IPS-NIHi7 (cell line): Measurements from ENCODE around the gene TUBGCP6.

Experiments used
- DNase-seq: peaks from one replicate; pipeline ENCODE4 v3.0.0; 2012; ENCODE audit warnings: mixed read lengths; ENCODE audit errors: extremely low spot score

TUBGCP6 gene

DNA sequence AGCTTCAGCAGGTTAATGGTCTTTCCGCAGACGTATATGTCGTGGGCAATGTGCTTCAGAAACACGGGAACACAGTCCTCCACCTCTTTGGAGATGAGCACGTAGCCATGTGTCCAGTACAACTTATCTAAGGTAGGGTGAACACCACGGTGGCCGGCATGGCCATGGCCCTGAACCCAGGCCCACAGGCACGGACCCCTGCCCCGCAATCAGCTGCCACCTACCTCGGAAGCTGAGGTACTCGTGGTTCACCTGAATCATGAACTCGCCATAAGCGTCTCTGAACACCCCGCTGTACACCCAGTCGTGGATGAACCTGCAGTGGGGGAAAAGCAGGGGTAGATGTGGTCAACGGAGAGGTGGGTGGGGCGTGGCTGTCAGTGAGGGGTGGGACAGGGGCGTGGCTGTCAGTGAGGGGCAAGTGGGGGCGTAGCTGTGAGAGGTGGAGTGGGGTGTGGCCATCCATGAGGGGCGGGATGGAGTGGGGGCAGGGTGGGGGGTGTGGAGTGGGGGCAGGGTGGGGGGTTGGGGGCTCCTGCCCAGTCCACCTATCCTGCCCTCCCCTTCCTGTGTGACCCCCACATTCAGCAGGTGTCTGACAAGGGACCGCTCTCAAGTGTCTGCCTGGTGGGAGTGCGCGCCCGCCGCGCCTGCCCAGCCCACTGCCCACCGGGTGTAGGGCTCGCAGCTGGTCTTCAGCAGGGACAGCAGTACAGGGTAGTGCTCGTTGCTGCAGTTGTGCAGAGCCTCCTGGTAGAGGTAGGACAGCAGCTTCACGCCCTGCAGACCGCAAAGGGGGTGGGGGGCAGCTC is 18.6 kb downstream of the TUBGCP6 start:
- DNase-seq, result no peak

DNA sequence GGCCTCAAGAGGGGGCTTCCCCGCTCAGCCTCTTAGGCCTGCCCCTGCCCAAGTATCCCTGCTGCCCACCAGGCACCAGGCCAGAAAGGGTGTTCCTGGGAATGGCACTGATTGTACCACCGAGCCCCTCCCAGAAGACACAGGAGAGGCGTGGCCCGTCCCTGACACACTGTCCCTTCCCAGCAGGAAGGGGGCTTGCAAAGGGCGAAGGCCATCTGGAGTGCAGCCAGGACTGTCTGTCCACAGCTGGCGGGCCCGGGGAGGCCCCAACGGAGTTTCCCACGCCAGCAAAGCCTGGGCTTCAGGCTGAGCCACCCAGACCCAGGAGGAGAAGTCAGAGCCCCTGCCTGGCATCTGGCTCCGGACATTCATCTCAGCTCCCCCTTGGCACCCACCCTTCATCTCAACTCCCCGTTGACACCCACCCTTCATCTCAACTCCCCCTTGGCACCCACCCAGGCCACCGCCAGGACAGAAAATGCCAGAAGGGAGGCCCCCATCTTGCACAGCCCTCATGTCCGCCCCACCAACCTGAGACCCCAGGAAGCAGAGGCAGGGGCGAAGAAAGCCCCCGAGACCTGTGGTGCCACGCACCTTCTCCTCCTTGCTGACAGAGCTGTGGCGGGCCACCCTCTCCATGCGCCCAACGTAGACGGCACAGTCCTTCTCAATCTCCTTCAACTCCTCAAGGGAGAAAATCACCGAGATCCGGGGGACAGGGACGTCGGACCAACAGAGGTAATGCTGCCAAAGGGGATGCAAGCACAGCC is 19.4 kb downstream of the TUBGCP6 start:
- no peak for DNase-seq

DNA sequence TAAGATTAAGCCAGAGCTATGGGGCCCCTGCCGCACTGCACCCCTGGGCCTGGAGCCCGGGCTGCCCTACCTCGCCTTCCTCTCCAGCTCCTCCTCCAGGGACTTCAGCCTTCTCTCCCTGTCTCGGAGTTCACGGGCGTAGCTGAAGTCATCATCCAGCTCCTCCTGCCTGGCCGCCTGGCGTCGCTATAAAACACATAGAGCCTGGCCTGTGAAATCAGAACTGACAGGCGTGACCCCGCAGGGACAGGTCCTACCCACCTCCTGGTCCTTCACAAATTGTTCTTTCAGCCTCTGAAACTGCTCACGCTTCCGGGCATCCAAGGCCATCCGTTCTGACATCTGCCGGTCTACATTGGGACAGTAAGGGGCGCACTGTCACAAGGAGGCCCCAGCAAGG is 20.8 kb downstream of the TUBGCP6 start:
- DNase-seq, result no peak

DNA sequence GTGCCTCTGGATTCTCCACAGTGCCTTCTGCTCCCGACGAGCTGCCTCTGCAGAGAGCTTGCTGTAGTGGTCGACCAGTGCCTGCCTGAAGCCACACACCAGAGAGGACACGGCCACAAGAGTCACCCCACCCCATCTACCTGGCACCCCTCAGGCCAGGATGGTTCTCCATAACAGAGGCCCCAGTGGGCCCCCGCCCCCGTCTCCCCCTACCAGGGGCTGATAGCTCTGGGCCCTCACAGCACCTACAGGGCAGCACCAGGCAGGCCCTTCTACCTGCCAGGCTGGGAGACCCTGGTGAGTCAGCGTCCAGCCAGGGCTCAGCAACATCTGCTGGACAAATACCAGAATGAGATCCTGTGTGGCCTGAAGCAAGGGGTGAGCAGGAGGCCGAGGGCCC is 22.3 kb downstream of the TUBGCP6 start:
- no peak for DNase-seq

DNA sequence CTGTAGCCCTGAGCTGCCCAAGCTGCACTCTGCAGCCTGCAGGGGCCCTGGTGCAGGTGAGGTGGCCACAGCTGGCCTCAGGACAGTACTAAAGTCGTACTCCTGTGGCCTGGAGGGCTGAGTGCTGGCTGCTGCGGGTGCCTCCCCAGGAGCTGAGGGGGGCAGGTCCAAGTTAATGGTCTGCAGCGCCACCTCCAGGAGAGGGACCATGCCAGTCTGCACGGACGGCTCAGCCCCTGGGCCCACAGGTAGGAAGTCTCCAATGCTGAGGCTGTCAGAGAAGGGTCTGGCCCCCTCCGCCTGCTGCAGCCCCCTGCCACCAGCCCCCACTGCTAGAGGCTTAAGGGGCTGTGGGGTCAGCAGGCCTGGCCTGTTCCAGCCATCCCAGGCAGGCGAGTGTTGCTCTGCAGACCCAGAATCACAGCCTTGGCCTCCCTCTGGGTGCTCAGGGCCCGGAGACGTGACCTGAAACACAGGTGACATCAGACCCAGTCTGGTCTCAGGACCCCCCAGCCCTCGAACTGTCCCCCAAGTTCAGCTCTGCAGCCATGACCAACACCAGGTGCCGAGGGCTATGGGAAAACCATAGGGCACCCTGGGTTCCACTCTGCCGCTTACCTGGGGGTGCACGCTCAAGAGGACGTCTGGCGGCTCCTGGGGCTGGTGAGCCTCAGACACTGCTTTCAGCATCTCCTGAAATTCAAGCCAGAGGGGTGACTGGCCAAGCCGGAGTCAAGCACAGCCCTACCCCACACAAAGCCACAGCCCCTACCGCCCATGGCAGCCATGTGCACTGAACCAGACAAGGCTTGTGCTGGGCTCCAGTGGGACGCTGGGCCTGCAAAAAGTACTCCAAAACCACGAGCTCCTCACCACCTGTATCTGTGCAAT is 23.2 kb downstream of the TUBGCP6 start:
- no peak for DNase-seq

DNA sequence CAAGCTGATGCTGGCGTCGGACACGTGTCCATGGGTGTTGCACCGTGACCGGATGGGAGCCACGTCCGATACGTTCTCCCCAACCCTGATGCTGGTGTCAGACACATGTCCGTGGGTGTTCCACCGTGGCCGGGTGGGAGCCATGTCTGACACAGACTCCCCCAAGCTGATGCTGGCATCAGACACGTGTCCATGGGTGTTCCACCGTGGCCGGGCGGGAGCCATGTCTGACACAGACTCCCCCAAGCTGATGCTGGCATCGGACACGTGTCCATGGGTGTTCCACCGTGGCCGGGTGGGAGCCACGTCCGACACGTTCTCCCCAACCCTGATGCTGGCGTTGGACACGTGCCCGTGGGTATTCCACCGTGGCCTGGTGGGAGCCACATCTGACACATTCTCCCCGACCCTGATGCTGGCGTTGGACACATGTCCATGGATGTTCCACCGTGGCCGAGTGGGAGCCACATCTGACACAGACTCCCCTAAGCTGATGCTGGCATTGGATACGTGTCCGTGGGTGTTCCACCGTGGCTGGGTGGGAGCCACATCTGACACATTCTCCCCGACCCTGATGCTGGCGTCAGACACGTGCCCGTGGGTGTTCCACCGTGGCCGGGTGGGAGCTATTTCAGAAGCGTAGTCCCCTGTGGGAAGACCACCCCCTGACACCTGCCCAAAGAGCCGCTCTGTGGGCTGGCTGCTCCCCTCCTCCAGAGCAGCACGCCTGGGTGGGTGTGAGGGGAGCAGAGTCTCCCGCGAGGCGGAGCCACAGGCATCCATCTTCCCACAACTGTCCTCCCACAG is 24.0 kb downstream of the TUBGCP6 start:
- DNase-seq, result no peak

DNA sequence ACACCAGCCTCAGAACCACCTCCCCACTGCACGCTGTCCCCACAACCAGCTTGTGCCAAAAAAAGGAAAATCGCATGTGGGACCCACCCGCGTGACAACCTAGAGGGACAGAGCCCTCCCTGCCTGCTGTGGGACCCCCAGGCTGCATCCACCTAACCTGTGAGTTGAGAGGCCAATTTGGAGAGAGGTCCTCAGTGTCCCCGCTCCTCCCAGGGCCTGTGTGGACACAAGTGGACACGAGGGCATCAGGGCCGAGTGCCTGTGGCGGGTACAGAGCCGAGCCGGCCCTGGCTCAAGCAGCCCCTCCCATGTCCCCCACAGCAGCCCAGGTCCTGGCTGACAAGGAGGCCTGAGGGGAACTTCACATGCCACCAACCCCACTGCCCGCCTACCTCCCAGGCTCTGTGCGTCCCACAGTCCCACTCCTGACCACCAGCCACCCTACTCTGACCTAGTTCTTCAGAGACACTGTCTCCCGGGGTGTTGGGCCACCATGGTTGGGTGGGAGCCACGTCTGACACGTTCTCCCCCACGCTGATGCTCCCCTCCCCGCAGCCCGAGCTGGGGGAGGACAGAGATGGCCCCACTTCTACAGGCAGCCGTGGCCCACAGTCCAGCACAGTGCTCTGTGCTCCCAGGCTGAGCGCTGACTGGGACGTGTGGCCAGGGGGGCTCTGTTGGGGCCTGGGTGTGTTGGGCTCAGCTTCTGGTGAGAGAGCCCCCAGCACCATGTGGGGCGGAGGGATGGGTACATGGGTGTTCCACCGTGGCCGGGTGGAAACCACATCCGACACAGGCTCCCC is 24.8 kb downstream of the TUBGCP6 start:
- DNase-seq, result no peak

DNA sequence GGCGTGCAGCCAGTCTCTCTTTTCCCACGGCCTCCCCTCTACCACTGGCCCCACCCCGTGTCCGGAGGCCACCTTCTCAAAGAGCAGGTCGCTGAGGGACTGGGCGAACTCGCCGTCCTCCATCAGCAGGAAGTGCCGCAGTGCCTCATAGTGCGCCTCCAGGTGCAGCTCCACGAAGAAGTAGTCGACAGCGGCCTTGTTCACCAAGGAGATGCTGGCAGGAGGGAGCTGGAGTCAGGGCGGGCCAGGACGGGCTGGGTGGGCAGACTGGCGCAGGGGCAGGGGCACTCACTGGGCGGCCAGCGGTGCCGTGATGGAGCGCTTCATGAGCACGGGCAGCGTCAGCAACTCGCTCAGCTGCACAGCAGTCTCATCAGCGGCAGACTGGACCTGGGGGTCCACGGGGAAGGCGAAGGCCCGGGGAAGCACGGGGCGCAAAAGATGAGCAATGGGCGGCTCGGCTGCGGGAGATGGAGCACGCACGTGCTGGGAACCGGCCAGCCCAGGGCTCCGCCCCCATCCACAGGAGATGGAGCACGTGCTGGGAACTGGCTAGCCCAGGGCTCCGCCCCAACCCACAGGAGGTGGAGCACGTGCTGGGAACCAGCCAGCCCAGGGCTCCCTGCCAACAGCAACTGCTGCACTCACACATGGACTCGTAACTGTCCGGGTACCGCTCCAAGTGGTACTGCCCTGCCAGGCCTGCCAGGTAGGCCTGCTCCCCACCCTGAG is 25.7 kb downstream of the TUBGCP6 start:
- DNase-seq, result peak; percentile 84

DNA sequence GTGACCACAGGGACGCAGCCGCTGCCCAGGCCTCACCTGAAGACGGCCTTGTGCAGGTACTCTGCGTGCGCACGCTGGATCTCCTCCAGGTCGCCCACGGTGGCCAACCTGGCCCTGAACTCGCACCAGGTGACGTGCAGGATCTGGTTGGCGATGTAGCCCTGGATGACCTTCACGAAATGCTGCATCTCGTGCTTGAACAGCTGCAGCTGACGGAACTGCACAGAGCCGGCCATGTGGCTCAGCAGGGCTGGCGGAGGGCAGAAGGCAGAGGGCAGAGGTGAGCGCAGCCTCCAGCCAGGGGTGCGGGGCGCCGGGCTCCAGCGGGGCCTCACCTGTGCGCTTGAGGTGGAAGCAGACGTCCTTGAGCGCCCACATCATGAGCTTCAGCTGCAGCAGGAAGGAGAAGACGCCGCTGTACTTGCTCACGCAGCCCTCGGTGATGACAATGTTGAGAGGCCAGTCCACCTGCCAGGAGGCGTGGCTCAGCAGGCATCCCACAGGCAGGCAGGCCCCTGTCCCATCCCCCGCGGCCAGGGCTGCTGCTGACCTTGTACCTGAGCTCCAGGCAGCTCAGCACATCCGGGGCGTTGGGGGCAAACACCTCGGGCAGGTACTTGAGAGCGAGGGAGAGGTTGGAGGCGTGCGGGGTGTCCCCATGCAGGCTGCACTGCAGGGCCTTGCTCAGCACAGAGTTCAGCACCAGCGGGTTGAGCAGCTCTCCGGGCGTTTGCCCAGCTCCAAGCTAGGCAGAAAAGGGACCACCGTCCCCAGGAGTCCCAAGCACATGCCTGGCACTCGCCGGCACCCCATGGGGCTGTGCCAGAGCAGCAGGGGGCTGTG is 26.4 kb downstream of the TUBGCP6 start:
- no peak for DNase-seq

DNA sequence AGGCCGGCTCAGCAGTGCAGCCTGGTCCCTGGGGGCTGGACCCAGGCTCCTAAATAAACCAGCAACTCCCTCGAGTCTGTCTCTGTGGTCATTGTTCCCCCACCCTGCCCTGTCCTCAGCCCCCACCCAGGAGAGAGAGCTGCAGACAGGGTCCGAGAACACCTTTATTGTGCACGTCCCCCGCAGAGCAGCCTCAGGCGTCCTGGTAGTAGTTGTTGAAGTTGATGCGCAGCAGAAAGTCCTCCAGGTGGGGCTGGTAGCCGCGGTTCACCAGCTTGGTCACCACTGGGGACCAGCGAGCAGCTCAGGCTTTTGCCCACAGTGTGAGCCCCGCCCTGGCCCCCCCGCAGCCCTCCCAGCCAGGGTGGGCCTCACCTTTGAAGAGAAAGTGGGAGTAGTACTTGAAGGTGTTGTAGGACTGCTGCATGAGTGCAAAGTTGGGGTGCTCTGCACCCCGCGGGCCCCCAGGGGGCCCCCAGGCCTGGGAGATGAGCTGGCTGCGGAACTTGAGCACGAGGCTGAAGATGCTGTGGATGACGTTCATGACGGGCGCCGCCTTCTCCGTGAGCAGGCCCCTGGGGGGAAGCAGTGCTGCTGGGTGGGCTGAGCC is 27.2 kb downstream of the TUBGCP6 start:
- DNase-seq, result no peak

DNA sequence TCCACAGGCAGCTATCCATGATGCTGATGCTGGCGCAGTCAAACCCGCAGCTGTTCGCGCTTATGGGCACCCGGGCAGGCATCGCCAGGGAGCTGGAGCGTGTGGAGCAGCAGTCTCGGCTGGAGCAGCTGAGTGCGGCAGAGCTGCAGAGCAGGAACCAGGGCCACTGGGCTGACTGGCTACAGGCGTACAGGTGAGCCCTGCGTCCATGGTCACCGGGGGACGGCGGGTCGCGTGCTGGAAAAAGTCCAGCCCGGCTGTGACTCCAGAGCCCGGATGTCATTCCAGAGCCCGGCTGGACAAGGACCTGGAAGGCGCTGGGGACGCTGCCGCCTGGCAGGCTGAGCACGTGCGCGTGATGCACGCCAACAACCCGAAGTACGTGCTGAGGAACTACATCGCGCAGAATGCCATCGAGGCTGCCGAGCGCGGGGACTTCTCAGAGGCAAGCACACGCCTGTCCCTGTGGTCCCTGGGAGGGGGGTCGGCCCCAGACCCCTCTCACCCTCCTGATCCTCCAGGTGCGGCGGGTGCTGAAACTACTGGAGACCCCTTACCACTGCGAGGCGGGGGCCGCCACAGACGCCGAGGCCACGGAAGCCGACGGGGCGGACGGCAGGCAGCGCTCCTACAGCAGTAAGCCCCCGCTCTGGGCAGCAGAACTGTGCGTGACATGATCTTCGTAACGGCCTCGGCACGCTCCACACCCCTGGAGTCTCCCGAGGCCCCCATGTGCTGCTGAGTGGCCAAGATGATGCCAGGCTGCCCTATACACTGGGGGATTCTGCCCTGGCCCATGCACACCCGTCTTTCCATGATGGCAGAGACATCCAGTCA is 27.9 kb downstream of the TUBGCP6 start:
- no peak for DNase-seq

DNA sequence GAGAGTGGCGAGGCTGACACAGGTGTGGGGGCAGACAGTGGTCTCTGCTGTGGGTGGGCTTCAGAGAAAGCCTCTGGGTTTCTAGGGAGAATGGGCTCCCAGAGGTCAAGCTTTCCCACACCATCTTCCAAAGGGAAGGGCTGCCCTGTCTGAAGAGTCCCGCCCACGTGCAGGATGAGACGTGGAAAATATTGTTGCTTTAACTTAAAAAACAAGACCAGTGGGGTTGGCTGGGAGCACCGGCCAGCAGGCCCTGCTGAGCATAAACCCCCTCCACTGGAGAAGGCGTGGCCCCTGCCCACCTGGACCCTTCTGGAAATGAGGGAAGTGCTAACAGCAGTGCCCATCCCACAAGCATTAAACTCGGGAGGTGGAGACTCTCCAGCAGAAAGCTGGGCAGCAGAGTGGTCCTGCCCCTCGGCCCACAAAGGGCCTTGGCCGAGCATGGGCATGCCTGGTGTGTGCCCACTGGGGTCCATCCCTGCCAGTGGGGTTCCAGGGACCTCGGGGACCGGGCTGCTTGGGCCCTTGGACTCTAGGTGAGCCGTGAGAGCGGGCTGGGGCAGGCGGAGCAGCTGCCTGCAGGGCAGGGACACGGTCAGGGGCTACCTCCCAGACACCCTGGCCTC is 28.7 kb downstream of the TUBGCP6 start:
- no peak for DNase-seq

DNA sequence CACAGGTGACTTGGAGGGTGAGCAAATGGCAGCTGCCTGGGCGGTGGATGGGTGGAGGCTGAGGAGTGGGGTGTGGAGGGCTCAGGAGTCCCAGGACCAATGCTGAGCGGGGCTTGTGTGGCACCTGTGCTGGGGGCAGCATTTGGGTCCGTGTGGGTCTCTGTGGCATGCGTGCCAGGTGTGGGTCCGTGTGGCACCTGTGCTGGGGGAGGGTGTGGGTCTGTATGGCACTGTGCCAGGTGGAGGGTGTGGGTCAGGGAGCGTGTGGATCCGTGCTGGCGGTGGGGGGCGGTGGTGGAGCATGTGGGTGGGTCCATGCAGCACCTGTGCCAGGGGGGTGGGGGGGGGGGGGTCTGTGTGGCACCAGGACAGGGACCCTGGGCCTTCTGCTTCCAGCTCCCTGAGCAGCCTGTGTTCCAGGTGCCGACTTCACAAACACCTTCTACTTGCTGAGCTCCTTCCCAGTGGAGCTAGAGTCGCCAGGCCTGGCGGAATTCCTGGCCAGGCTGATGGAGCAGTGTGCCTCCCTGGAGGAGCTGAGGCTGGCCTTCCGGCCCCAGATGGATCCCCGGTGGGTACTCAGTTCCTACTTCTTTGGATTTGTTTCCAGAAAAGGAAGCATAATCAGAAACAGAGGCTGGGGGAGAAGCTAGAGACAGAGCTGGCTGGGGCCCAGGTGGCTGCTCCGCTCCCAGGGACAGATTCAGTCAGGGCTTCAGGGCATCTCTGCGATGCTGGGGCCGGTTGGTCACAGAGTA is 29.3 kb downstream of the TUBGCP6 start:
- no peak for DNase-seq

DNA sequence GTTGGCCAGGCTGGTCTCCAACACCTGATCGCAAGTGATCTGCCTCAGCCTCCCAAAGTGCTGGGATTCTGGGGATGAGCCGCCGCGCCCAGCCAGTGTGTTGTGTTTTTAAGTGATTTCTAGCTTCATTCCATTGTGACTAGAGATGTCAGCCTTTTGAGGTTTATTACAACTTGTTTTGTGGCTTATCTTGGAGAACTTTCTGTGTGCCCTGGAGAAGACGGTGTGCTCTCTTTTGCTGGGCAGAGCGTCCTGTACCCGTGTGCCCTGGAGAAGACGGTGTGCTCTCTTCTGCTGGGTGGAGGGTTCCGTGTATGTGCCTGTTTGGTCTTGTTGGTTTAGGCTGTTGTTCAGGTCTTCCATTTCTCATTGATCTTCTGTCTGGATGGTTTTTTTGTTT is 31.6 kb downstream of the TUBGCP6 start:
- DNase-seq, result no peak

DNA sequence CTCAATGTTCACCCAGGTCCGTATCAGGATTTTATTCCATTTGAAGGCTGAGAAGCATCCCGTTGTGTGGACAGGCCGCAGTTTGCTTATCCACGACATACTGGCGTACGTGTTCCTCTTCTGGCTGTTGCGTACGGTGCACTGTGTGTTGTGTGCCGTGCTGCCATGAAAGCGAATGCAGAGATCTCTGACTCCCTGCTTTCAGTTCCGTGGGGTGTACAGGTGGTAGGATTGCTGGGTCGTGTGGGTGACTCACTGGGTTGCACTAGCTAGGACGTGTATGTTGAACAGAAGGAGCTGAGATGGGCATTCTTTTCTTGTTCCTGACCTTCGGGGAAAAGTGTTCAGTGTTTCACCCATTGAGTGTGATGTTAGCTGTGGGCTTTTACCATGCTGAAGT is 33.7 kb downstream of the TUBGCP6 start:
- DNase-seq, result no peak

DNA sequence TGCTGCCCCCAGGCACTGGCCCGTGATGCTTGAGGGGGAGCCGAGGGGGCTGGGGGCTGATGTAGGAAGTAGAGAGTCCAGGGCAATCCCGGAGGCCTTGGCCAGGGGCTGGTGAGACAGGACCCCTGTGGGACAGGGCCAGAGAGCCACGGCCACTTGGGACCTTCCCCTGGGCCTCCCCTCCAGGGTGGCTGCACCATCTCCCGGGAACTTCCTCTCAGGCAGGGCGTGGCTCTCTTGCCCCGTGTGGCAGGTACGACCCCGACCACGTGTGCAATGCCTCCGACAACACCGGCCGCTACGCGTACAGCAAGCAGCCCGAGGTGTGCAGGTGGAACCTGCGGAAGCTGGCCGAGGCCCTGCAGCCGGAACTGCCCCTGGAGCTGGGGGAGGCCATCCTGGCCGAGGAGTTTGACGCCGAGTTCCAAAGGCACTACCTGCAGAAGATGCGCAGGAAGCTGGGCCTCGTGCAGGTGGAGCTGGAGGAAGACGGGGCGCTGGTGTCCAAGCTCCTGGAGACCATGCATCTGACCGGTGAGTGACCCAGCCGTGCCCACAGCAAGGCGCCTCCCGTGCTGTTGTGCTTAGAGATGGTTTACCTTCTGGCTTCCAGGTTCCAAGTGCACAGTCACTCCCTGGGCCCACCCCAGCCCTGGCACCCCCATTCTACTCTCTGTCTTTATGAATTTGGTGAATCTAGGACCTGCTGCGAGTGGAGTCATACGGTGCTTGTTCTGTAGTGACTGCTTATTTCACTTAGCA is 34.3 kb downstream of the TUBGCP6 start:
- DNase-seq, result no peak
